ENCODE data around the gene UPK3A. TPM values are rescaled to one million over a fixed set of nuclear protein-coding genes. Genes with fewer than 3 reads are reported as not detected.

The UPK3A gene
- total RNA-seq, 2 donors from 2014 or later = not detected

GRCh38 chr22:45328822-45329529 lies 44.2 kb downstream of the UPK3A start:
- ATAC-seq (no peak), DNase-seq (ENCODE audit: low spot score) (no peak)
- no peaks in the 10 kb centered on the region for H3K36me3 Mint-ChIP-seq
- H3K27me3 Mint-ChIP-seq = no peaks in the 10 kb centered on the region
- no peaks in the 10 kb centered on the region for H3K9me3 Mint-ChIP-seq
- H3K4me1 Mint-ChIP-seq (ENCODE audit: low read depth in 2 of 2) = peaks cover 0 to 4% of the 10 kb centered on the region in 2 donors
- H3K4me3 Mint-ChIP-seq = no peak overlapping the region
- H3K27ac Mint-ChIP-seq = peak overlapping the region in 1 of 2 donors; percentile 25

- H3K4me1 Mint-ChIP-seq (ENCODE audit: low read depth in 2 of 2) = peaks cover 0 to 8% of the 10 kb centered on the region in 2 donors
- H3K36me3 Mint-ChIP-seq = peaks cover 4% of the 10 kb centered on the region
- no peak overlapping the region for H3K4me3 Mint-ChIP-seq
- no peaks in the 10 kb centered on the region for H3K27me3 Mint-ChIP-seq
- H3K27ac Mint-ChIP-seq = no peak overlapping the region
- DNase-seq (ENCODE audit: low spot score) (no peak), ATAC-seq (no peak)
- no peaks in the 10 kb centered on the region for H3K9me3 Mint-ChIP-seq
Observed at GRCh38 chr22:45329530-45329936, 44.8 kb downstream of the UPK3A start.

GRCh38 chr22:45330548-45330947 lies 45.8 kb downstream of the UPK3A start:
- Mint-ChIP-seq H3K27ac (no peak overlapping the region), H3K4me1 (ENCODE audit: low read depth in 2 of 2) (peaks cover 0 to 8% of the 10 kb centered on the region in 2 donors), H3K36me3 (peaks cover 7% of the 10 kb centered on the region), H3K27me3 (no peaks in the 10 kb centered on the region), H3K9me3 (no peaks in the 10 kb centered on the region), H3K4me3 (no peak overlapping the region)
- ATAC-seq = no peak
- DNase-seq (ENCODE audit: low spot score) = no peak

- Mint-ChIP-seq H3K9me3 (no peaks in the 10 kb centered on the region), H3K27me3 (no peaks in the 10 kb centered on the region), H3K36me3 (peaks cover 11% of the 10 kb centered on the region), H3K27ac (no peak overlapping the region), H3K4me1 (ENCODE audit: low read depth in 2 of 2) (peaks cover 0 to 8% of the 10 kb centered on the region in 2 donors), H3K4me3 (no peak overlapping the region)
- no peak for DNase-seq (ENCODE audit: low spot score)
- ATAC-seq = no peak
Observed at GRCh38 chr22:45331486-45331885, 46.7 kb downstream of the UPK3A start.

- H3K27me3 Mint-ChIP-seq = no peaks in the 10 kb centered on the region
Observed at GRCh38 chr22:45332001-45332400, 47.3 kb downstream of the UPK3A start.

GRCh38 chr22:45334068-45334467 lies 49.3 kb downstream of the UPK3A start:
- Mint-ChIP-seq H3K27me3 (no peaks in the 10 kb centered on the region), H3K4me1 (ENCODE audit: low read depth in 2 of 2) (peaks cover 0 to 6% of the 10 kb centered on the region in 2 donors), H3K27ac (no peak overlapping the region), H3K4me3 (no peak overlapping the region), H3K36me3 (peaks cover 11% of the 10 kb centered on the region), H3K9me3 (no peaks in the 10 kb centered on the region)
- ATAC-seq (no peak), DNase-seq (ENCODE audit: low spot score) (no peak)

More at GRCh38 chr22:45332001-45332400, 47.3 kb downstream of the UPK3A start:
- H3K36me3 Mint-ChIP-seq = peaks cover 11% of the 10 kb centered on the region
- no peak for DNase-seq (ENCODE audit: low spot score)
- H3K4me3 Mint-ChIP-seq = no peak overlapping the region
- no peaks in the 10 kb centered on the region for H3K9me3 Mint-ChIP-seq
- H3K4me1 Mint-ChIP-seq (ENCODE audit: low read depth in 2 of 2) = peaks cover 0 to 8% of the 10 kb centered on the region in 2 donors
- H3K27ac Mint-ChIP-seq = no peak overlapping the region
- ATAC-seq = no peak

- ATAC-seq = no peak
- Mint-ChIP-seq H3K27ac (no peak overlapping the region), H3K9me3 (no peaks in the 10 kb centered on the region), H3K4me3 (no peak overlapping the region), H3K4me1 (ENCODE audit: low read depth in 2 of 2) (peaks cover 0 to 6% of the 10 kb centered on the region in 2 donors), H3K27me3 (no peaks in the 10 kb centered on the region), H3K36me3 (peaks cover 11% of the 10 kb centered on the region)
- no peak for DNase-seq (ENCODE audit: low spot score)
Observed at GRCh38 chr22:45334528-45334927, 49.8 kb downstream of the UPK3A start.

GRCh38 chr22:45335021-45335818 lies 50.5 kb downstream of the UPK3A start:
- ATAC-seq = no peak
- Mint-ChIP-seq H3K4me3 (no peak overlapping the region), H3K9me3 (no peaks in the 10 kb centered on the region), H3K4me1 (ENCODE audit: low read depth in 2 of 2) (peaks cover 0 to 6% of the 10 kb centered on the region in 2 donors), H3K27me3 (no peaks in the 10 kb centered on the region), H3K27ac (no peak overlapping the region), H3K36me3 (peaks cover 16% of the 10 kb centered on the region)
- DNase-seq (ENCODE audit: low spot score) = no peak

GRCh38 chr22:45335854-45336522 lies 51.2 kb downstream of the UPK3A start:
- no peaks in the 10 kb centered on the region for H3K27me3 Mint-ChIP-seq
- no peak for ATAC-seq
- no peaks in the 10 kb centered on the region for H3K9me3 Mint-ChIP-seq
- no peak overlapping the region for H3K4me3 Mint-ChIP-seq
- H3K36me3 Mint-ChIP-seq = peaks cover 21% of the 10 kb centered on the region
- DNase-seq (ENCODE audit: low spot score) = no peak
- H3K4me1 Mint-ChIP-seq (ENCODE audit: low read depth in 2 of 2) = peaks cover 0 to 6% of the 10 kb centered on the region in 2 donors
- H3K27ac Mint-ChIP-seq = no peak overlapping the region

- no peak for DNase-seq (ENCODE audit: low spot score)
- no peaks in the 10 kb centered on the region for H3K9me3 Mint-ChIP-seq
- peaks cover 0 to 6% of the 10 kb centered on the region in 2 donors for H3K4me1 Mint-ChIP-seq (ENCODE audit: low read depth in 2 of 2)
- H3K27ac Mint-ChIP-seq = no peak overlapping the region
- H3K36me3 Mint-ChIP-seq = peaks cover 21% of the 10 kb centered on the region
- H3K4me3 Mint-ChIP-seq = no peak overlapping the region
- H3K27me3 Mint-ChIP-seq = no peaks in the 10 kb centered on the region
- no peak for ATAC-seq
Observed at GRCh38 chr22:45336971-45337431, 52.3 kb downstream of the UPK3A start.

GRCh38 chr22:45337536-45337935 lies 52.8 kb downstream of the UPK3A start:
- H3K36me3 Mint-ChIP-seq = peaks cover 21% of the 10 kb centered on the region

GRCh38 chr22:45338795-45339194 lies 54.0 kb downstream of the UPK3A start:
- Mint-ChIP-seq H3K27me3 (no peaks in the 10 kb centered on the region), H3K9me3 (no peaks in the 10 kb centered on the region), H3K27ac (no peak overlapping the region), H3K4me3 (no peak overlapping the region), H3K36me3 (peaks cover 21% of the 10 kb centered on the region), H3K4me1 (ENCODE audit: low read depth in 2 of 2) (peaks cover 0 to 6% of the 10 kb centered on the region in 2 donors)
- ATAC-seq (no peak), DNase-seq (ENCODE audit: low spot score) (no peak)

More at GRCh38 chr22:45337536-45337935, 52.8 kb downstream of the UPK3A start:
- no peak overlapping the region for H3K4me3 Mint-ChIP-seq
- no peaks in the 10 kb centered on the region for H3K27me3 Mint-ChIP-seq
- no peaks in the 10 kb centered on the region for H3K9me3 Mint-ChIP-seq
- peaks cover 0 to 6% of the 10 kb centered on the region in 2 donors for H3K4me1 Mint-ChIP-seq (ENCODE audit: low read depth in 2 of 2)
- DNase-seq (ENCODE audit: low spot score) = no peak
- ATAC-seq = no peak
- H3K27ac Mint-ChIP-seq = no peak overlapping the region

- Mint-ChIP-seq H3K4me1 (ENCODE audit: low read depth in 2 of 2) (no peaks in the 10 kb centered on the region), H3K4me3 (no peak overlapping the region), H3K27ac (no peak overlapping the region), H3K9me3 (no peaks in the 10 kb centered on the region), H3K27me3 (no peaks in the 10 kb centered on the region), H3K36me3 (peaks cover 16% of the 10 kb centered on the region)
- ATAC-seq = no peak
- no peak for DNase-seq (ENCODE audit: low spot score)
Observed at GRCh38 chr22:45340323-45340722, 55.6 kb downstream of the UPK3A start.

GRCh38 chr22:45341498-45341897 lies 56.7 kb downstream of the UPK3A start:
- ATAC-seq (no peak), DNase-seq (ENCODE audit: low spot score) (no peak)
- Mint-ChIP-seq H3K4me3 (no peak overlapping the region), H3K27me3 (no peaks in the 10 kb centered on the region), H3K27ac (no peak overlapping the region), H3K9me3 (no peaks in the 10 kb centered on the region), H3K36me3 (peaks cover 10% of the 10 kb centered on the region), H3K4me1 (ENCODE audit: low read depth in 2 of 2) (no peaks in the 10 kb centered on the region)
